SK-N-MC (cell line): ENCODE data around the gene NME9.

Source experiments
- DNase-seq: peaks from one replicate; pipeline ENCODE4 v3.0.0-alpha.2; 2011; ENCODE audit warnings: low read depth, low spot score
- H3K27ac ChIP-seq: fragments of 200-600 bp; sonication (generic); 2 replicates; pipeline ENCODE4 v1.5.1; 2016; ENCODE audit warnings: mixed run types
- H3K36me3 ChIP-seq: fragments of 200-600 bp; sonication (generic); 2 replicates; pipeline ENCODE4 v1.6.1; 2017; ENCODE audit warnings: antibody characterized with exemption, low read length, mixed read lengths; ENCODE audit not compliant: insufficient read depth
- H3K4me3 ChIP-seq: fragments of 200-600 bp; sonication (generic); 2 replicates; pipeline ENCODE4 v1.5.1; 2016
- H3K9ac ChIP-seq: fragments of 200-600 bp; sonication (generic); 2 replicates; pipeline ENCODE4 v1.8.0; 2017; ENCODE audit warnings: mixed run types, mixed read lengths; ENCODE audit not compliant: insufficient read length
- H3K9me3 ChIP-seq: fragments of 200-600 bp; sonication (generic); 2 replicates; pipeline ENCODE4 v1.6.1; 2017; ENCODE audit warnings: low read depth, mild to moderate bottlenecking, antibody characterized with exemption, low read length, moderate library complexity, mixed read lengths
- EZH2 ChIP-seq: fragments of 200-600 bp; sonication (generic); IDR thresholded peaks from one replicate; pipeline ENCODE4 v1.6.1; 2017; ENCODE audit warnings: antibody characterized with exemption
- FOXP2 ChIP-seq: optimal IDR thresholded peaks from 2 replicates; pipeline ENCODE3; 2011; ENCODE audit warnings: mild to moderate bottlenecking, moderate library complexity; ENCODE audit not compliant: insufficient read depth; ENCODE audit errors: extremely low read length, control extremely low read depth
- POLR2AphosphoS5 ChIP-seq: IDR thresholded peaks from 2 replicates; pipeline ENCODE4 v1.6.1; 2012; ENCODE audit warnings: mild to moderate bottlenecking, low read depth, low read length, borderline replicate concordance

NME9 gene

GRCh38 chr3:138331143-138331894 lies 1.7 kb upstream of the NME9 start:
- no peak for TF ChIP-seq FOXP2
- TF ChIP-seq POLR2AphosphoS5 = no peak
- TF ChIP-seq EZH2 = no peak
- DNase-seq = no peak
- Histone ChIP-seq H3K9ac (no peak overlapping the region), H3K9me3 (no peaks in the 10 kb centered on the region), H3K36me3 (no peaks in the 10 kb centered on the region), H3K27ac (no peak overlapping the region), H3K4me3 (no peak overlapping the region)

DNA sequence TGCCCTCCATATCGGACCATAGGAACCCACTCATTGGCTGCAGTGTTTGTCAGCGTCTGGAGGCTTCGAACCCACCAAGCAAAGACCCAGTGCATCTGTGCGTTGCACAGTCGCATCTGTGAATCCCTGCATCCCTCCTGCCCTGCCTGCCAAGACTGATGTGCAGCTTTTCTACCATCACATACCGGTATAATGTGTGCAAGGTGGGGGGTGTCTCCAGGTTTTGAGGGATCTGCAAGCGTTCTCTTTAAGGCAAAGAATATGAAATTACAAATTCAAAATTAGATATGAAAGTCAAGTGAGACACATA lies 288 bp upstream of the NME9 start:
- TF ChIP-seq POLR2AphosphoS5 = no peak
- TF ChIP-seq FOXP2 = no peak
- TF ChIP-seq EZH2 = no peak
- Histone ChIP-seq H3K4me3 (peak overlapping the region; percentile 82), H3K27ac (no peak overlapping the region), H3K36me3 (no peaks in the 10 kb centered on the region), H3K9ac (no peak overlapping the region), H3K9me3 (no peaks in the 10 kb centered on the region)
- DNase-seq = no peak

DNA sequence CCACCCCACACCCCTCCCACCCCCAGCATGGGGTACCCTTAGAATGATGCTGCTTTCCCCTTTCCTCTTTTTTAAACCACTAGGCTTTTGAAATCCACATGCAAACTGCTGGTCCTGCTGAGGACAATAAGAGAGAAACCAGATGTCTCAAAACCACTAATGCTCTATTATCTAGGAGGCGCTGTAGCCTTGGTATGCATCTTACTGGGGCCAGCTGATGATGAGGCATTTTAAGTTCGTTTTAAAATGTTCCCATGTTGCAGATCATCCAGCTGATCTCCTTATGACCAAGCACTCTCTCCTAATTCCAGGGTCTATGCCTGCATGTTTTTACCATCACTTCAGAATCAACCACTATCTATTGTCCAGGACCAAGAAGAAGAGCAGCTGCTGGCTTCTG lies 1.3 kb downstream of the NME9 start:
- H3K9ac ChIP-seq = no peak overlapping the region
- no peaks in the 10 kb centered on the region for H3K36me3 ChIP-seq
- H3K4me3 ChIP-seq = peak overlapping the region; percentile 82
- DNase-seq = no peak
- H3K27ac ChIP-seq = no peak overlapping the region
- H3K9me3 ChIP-seq = no peaks in the 10 kb centered on the region
- no peak for TF ChIP-seq EZH2
- no peak for TF ChIP-seq FOXP2
- TF ChIP-seq POLR2AphosphoS5 = no peak

DNA sequence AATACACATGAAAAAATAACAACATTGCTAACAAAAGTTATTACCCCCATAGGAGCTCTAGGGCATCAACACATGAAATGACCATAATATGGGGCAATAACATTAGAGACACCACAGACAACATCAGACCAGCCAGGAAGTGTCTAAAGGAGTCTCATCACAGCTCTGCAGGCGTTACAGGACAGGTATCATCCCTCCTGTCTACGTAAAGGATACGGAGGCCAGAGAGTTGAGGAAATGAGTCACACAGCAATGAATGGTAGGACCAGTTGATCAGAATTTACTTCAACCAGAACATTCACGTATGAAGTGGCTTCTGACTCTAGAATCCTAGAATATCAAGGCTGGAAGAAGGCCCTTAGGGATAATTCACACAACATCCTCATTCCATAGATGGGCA lies 1.8 kb downstream of the NME9 start:
- Histone ChIP-seq H3K9ac (no peak overlapping the region), H3K36me3 (no peaks in the 10 kb centered on the region), H3K4me3 (no peak overlapping the region), H3K9me3 (no peaks in the 10 kb centered on the region), H3K27ac (no peak overlapping the region)
- no peak for TF ChIP-seq FOXP2
- no peak for TF ChIP-seq POLR2AphosphoS5
- TF ChIP-seq EZH2 = no peak
- no peak for DNase-seq

DNA sequence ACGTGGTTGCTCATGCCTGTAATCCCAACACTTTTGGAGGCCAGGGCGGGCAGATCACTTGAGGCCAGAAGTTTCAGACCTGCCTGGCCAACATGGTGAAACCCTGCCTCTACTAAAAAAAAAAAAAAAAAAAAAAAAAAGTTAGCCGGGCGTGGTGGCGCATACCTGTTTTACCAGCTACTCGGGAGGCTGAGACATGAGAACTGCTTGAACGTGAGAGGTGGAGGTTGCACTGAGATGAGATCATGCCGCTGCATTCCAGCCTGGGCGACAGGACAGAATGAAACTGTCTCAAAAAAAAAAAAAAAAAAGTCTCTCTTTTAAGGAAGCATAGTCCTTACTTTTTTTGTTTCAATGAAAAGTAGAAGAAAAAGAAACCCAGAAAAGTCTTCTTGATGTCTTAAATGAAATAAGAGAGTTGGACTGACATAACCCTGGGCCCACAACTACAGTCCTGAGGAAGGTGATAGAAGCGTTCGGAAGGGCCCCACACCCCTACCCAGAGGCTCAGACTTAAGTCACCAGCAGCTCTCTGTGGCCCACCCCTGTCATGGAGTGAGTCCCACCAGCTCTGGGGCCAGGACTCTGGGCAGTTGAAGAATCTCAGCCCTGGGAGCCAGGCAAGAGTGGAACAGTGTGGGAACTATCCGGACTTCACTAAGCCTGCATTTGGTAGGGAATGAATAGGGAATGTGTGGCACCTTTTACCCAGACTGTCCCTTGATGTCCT lies 2.6 kb downstream of the NME9 start:
- TF ChIP-seq FOXP2 (no peak), POLR2AphosphoS5 (no peak), EZH2 (no peak)
- DNase-seq = no peak

GRCh38 chr3:138325990-138326389 lies 3.7 kb downstream of the NME9 start:
- no peak for TF ChIP-seq FOXP2
- TF ChIP-seq EZH2 = no peak
- no peak for TF ChIP-seq POLR2AphosphoS5
- DNase-seq = no peak
- Histone ChIP-seq H3K9me3 (no peaks in the 10 kb centered on the region), H3K36me3 (no peaks in the 10 kb centered on the region), H3K27ac (no peak overlapping the region), H3K9ac (no peak overlapping the region), H3K4me3 (no peak overlapping the region)

More for the DNA sequence above, 2.6 kb downstream of the NME9 start:
- no peak overlapping the region for H3K27ac ChIP-seq
- H3K4me3 ChIP-seq = no peak overlapping the region
- H3K9me3 ChIP-seq = no peaks in the 10 kb centered on the region
- no peak overlapping the region for H3K9ac ChIP-seq
- no peaks in the 10 kb centered on the region for H3K36me3 ChIP-seq

DNA sequence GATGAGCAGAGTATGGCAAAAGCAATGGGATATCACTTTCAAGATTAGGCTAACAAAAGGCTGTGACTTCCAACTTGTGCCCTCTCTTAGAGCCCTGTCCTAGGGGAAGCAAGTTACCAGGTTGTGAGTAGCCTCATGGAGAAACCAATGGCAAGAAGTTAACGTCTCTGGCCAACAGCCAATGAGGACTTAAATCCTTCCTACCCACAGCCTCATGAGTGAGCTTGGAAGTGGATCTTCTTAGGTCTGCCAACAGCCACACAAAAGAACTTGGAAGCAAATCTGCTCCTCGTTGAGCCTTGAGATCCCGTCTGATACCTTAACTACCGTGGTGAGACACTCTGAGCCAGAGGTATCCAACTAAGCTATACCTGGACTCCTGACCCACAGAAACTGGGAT lies 5.7 kb downstream of the NME9 start:
- H3K4me3 ChIP-seq = no peak overlapping the region
- H3K36me3 ChIP-seq = no peaks in the 10 kb centered on the region
- H3K9me3 ChIP-seq = no peaks in the 10 kb centered on the region
- no peak overlapping the region for H3K27ac ChIP-seq
- no peak overlapping the region for H3K9ac ChIP-seq
- DNase-seq = no peak
- no peak for TF ChIP-seq EZH2
- no peak for TF ChIP-seq POLR2AphosphoS5
- TF ChIP-seq FOXP2 = no peak

DNA sequence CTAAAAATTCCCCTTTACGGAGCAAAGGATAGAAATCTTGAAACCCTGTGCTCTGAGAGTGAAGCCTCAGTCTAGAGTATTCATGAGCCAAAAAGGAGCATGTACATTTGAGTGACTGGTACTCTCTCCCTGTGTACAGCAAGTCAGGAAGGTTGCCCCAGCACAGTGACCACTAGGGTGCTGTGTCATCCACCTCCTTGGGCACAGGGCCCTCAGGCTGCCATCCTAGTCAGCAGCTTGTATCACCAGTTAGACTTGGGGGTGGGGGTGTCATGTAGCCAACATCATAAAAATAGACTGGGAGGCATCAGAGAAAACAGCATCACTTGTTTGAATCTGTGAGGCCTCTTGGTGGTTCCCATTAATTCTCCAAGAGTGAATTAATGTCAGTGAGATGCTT lies 12.0 kb downstream of the NME9 start:
- no peak overlapping the region for H3K4me3 ChIP-seq
- H3K9me3 ChIP-seq = no peaks in the 10 kb centered on the region
- TF ChIP-seq EZH2 (no peak), FOXP2 (no peak), POLR2AphosphoS5 (no peak)
- H3K36me3 ChIP-seq = no peaks in the 10 kb centered on the region
- H3K9ac ChIP-seq = no peak overlapping the region
- no peak overlapping the region for H3K27ac ChIP-seq
- DNase-seq = no peak

DNA sequence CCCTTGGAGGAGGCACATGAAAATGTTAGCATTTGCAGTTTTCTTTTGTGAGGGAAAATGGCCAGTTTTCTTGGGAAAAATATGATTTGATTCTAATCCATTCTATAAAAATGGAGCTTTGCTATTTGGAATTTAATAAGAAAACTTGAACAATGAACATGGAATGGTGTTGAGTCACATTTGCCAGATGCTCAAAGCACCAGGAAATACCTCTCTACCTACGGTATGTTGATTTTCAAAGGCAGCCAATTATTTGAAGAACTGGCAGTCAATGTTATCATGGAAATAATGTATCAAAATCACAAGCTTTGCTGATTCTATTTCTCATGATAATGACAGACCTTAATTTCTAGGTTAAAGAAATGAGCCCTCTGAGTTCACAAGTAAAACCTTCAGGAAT lies 14.9 kb downstream of the NME9 start:
- Histone ChIP-seq H3K27ac (no peak overlapping the region), H3K9ac (no peak overlapping the region), H3K36me3 (no peaks in the 10 kb centered on the region), H3K9me3 (peaks cover 5% of the 10 kb centered on the region; the same call in 1 of the 2 replicates), H3K4me3 (no peak overlapping the region)
- no peak for DNase-seq
- TF ChIP-seq EZH2 = no peak
- no peak for TF ChIP-seq POLR2AphosphoS5
- TF ChIP-seq FOXP2 = no peak
